HG03097 (cell line): Measurements from ENCODE around the gene AGXT2.

ENCODE experiments used
- ATAC-seq: cut with Tn5 transposase; IDR thresholded peaks from one replicate; pipeline ENCODE4 v1.9.1; 2021; ENCODE audit not compliant: unreplicated experiment, low FRiP score

AGXT2 gene, protein sequence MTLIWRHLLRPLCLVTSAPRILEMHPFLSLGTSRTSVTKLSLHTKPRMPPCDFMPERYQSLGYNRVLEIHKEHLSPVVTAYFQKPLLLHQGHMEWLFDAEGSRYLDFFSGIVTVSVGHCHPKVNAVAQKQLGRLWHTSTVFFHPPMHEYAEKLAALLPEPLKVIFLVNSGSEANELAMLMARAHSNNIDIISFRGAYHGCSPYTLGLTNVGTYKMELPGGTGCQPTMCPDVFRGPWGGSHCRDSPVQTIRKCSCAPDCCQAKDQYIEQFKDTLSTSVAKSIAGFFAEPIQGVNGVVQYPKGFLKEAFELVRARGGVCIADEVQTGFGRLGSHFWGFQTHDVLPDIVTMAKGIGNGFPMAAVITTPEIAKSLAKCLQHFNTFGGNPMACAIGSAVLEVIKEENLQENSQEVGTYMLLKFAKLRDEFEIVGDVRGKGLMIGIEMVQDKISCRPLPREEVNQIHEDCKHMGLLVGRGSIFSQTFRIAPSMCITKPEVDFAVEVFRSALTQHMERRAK

DNA sequence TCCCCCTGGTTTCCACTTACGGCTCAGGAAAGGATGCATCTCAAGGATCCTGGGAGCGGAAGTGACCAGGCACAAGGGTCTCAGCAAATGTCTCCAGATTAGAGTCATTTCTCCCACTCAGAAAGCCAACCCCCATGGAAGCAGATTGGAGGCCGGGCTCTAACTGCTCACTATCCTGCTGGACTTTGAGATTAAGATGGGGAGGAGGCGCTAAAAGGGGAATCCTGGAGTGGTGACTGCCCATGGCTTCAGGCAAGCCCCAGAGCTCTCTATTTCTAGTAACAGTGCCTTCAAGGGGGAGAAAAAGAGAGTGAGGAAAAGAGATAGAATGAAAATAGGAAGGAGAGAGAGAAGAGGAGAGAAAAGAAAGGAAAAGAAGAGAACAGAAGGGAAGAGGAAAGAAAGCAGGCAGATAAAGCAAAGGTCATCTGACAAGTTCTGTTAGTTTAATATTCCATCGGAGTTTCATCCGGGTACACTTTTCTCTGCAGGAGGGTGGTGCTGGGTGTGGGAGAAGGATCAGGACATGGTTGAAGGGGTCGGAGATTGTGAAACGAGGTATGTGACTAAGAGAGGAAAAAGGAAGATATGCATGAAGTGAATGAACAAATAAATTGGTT, at the start of gene AGXT2:
Gene AGXT2, minus strand, starts transcription at position 165 of the 620 bp plus-strand sequence. Its CDS starts 57 bp downstream, at position 108.
- no peak for ATAC-seq

DNA sequence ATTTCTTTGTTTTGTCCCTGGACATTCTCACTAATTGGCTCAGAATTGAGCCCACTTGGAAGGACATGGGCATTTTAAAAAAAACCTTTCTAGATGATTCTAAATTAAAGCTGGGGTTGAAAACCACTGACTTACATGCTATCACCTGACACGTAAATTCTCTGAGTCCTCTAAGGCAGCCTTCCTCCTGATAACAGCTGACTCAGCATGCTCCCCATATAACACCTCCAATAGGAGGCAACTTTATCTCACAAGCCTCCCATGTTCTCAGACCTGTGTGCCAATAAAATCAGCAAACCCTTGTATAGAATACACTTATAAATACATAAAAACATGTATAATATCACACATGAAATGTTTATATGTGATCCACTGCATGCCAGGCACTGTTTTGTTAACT, 49.2 kb upstream of the AGXT2 start:
- no peak for ATAC-seq

DNA sequence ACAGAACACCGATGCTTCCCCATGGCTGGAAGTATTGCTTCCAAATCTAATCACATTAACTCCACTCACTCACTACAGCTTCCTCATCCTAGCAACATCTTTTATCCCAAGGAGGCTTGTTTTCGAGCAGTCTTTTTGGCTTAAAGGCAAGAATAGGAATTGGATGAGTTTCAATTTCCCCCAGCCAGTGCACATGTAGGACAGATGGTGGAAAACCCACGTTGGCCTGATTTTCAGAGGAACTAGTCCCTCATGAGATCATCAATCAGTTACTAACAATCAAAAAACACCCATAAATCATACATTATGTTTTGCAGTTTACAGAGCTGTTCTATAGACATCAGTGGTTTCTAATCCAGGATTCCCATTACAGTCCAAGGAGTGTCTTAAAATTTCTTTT, 48.5 kb upstream of the AGXT2 start:
- ATAC-seq, result no peak

DNA sequence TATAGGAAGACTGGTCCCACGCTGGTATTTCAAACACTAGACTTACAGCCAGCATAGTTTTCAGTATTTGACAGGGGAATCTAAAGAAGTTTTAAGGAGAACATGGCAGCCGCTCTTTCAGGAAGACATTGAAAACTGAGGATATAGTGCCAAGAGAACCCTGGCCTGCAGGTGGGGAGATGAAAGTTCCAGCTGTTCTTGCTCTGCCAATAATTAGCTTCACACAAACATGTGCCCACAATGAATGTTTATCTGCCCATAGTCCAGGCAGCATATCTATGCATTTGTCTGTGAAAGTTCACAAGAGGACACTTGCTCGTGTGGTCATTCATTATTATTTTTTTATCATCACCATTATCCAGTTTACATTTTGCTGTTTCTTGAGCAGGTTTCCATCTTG, 47.6 kb upstream of the AGXT2 start:
- ATAC-seq, result no peak

DNA sequence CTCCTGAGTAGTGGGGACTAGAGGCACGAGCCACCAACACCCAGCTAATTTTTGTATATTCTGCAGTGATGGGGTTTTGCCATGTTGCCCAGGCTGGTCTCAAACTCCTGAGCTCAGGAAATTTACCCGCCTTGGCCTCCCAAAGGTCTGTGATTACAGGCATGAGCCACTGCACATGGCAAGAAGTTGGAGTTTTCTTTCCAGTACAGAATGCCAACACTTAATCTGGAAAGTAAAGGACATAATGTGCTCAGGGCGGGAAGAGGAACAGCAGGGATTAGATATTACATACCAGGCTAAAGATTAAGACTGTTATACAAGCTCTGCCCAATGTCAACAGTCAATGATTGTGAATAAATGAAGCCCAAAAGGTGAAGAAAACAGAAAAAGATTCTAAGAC, 47.2 kb upstream of the AGXT2 start:
- no peak for ATAC-seq

DNA sequence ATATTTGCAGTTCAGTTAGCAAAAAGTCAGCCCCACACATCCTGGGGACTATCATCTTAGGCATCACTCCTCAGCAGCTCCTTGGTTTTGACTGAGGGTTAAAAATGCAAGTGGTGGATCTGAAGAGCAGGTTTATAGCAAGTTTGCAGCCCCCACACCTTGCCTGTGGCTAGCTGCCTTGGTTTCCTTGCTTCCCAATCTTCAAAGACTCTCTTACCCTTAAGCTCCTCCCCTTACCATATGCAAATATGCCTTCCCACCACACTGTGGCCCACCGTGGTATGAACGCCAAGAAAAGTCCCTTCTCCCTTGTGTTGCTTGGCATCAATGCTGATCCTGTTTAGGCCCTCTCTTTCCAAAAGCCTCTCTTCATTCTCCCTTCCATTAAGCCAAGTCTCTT, 45.0 kb upstream of the AGXT2 start:
- ATAC-seq, result no peak

DNA sequence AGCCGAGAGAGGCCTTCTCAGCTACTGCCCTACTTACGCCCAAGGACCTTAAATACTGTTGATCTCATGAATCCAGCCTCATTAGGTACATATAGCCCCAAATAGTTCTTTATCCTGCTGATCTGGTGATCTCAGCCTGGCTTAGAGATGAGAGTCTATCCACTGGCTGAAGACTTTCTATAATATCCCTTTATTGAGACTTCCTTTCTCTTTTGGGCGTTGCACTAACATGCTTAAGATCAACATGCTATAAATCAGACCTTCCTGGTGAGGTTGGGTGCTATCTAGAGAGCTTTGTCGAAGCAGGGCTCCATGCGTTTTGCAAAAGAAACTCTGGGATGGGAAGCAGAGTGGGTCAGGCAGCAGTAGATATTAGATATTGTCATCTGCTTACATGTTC, 44.0 kb upstream of the AGXT2 start:
- no peak for ATAC-seq

DNA sequence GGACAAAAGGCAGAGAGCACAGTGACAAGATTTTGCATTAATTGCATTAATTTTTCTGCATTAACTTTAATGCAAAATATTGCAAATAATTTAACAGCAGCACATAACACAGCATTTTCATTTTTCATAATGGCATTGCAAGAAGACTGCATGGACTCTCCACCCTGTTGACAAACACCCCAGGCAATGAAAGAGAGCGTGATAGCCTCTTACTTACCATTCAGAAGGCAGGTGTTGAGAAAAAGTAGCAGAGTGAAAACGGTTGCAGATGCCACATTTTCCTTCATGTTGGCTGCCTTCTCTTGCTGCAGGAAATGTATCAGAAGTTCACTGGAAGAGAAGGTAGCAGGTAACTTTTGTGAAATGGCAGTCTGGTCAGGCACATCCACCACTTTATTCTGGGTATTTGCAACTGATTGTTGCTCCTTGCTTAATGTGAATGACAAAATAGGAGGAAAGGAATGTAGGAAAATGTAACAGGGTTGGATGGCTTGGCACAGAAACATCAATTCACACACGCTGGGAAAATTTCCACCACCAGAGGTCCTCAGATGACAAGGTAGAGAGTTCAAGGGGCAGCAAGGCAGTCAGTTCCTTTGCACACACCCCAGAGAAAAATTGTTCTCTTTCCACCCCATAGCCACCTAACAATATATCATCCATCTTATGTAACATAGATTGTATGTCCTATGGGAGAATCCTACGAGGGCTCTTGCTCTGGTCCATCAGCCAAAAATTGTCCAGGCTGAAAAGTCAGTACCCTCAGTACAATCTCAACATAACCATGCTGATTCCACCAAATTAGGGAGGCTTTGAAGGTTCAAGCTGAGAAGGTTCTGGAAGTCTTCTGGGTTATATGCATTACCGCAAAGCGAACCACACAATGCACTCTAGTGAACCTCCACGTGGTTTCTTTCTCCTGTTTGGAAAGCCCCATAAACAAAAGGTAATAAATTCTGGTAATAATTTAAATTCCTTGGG, 41.9 kb upstream of the AGXT2 start:
- ATAC-seq, result no peak

DNA sequence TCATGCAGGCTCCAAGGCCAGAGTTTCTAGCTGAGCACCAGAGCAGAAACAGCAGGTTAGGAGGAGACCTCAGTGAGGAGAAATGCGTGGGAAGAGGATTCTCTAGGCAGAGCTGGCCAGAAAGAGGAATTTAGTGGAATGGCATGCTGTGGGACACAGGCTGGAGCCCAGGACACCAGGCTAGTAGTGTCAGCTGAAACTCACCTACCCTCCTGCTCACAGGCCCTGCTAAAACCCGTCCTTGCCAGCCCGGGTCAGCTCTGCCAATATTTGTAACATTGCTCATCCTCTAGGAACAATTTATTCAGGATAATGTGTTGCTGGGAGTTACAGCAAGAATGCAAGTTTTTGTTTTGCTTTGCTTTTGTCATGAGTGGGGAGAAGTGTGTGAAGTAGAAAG, 40.2 kb upstream of the AGXT2 start:
- no peak for ATAC-seq

DNA sequence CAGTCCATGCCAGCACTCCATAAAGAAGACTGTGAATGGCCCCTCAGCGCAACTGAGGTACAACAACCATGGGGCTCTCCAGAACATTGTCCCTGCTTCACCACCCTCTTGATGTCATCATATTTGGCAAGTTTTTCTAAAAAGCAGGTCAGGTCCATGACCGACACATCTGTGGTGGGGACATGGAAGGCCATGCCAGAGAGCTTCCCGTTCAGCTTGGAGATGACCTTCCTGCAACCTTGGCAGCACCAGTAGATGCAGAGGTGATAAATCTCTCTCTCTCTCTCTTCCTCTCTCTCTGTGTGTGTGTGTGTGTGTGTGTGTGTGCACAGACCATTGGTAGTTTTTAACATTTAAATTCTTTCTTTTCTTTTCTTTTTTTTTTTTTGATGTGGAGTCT, 35.4 kb upstream of the AGXT2 start:
- no peak for ATAC-seq

DNA sequence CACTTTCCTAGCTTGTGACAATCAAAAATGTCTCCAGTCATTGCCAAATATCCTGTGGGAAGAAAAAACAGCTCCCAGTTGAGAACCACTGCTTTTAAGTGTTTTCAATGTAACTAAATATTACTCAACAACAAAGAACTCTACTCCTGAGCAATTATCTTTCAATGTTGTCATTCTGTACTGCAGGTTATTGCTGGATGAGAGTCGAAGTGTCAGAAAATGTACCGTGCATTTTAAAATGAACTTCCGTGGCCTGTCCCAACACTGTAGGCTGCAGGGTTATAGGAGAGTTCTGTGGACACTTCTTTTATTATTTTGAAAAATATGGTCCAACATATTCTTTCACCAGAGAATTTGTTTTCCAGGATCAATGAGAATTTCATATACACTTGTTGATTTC, 34.8 kb upstream of the AGXT2 start:
- no peak for ATAC-seq

DNA sequence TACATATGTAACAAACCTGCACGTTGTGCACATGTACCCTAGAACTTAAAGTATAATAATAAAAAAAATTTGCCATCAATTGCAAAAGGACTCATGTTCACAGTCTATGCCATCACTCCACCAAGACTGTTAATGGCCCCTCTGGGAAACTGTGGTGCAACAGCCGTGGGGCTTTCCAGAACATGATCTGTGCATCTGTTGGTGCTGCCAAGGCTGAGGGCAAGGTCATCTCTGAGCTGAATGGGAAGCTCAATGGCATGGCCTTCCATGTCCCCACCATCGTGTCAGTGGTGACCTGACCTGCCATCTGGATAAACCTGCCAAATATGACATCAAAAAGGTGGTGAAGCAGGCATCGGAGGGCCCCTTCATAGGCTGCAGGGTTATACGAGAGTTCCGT, 33.4 kb upstream of the AGXT2 start:
- ATAC-seq, result no peak

DNA sequence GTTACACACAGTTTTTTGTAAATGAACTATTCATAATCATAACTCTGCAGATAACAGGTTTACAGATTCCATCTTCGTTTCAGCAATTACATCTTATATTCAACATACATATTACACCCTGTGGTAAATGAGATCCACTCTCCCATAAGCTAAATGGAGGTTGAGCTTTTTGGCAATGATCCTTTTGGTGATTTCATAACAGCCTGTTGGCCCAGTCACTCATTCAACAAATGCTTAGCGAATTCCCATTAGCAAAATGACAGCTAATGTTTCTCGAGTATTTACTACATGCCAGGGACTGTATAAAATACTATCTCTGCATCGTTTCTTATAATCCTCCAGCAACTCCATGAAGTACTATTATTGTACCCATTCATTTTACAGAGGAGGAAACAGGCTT, 25.4 kb upstream of the AGXT2 start:
- no peak for ATAC-seq

DNA sequence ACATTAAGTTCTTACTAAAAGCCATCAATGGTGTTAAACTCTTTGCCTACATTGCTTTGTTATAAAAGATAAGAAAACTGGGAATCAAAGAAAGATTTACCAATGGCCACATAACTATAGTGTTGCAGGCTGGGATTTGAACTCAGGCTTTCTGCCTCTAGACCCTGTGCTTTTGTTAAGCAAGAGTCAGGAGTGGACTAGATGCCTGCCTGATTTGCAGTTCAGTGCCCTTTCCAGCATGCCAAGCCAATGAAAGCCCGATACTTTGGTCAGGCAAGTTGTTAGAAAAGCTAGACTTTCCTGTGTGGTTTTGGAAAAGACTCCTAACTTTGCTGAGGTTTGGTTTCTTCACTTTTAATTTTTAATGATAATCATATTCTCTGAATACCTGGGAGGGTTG, 21.4 kb upstream of the AGXT2 start:
- ATAC-seq, result no peak

DNA sequence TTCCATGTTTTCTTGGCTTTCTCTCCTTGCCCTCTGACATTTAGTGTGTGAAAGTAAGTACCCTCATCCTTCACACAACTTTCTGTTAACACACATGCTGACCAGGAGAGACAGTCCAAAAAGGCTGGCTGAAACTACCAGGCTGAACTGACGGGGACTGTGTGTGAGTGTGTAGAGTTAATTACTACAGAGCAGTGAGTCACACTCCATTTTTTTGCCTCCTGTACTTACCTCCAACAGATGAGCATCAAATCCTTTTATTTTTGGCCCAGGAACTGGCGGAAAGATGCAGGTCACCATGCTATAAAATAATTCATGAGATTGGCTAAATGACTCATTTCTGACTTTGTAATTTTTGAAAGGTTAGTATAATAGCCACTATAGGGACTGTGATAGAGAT, 20.2 kb upstream of the AGXT2 start:
- no peak for ATAC-seq

DNA sequence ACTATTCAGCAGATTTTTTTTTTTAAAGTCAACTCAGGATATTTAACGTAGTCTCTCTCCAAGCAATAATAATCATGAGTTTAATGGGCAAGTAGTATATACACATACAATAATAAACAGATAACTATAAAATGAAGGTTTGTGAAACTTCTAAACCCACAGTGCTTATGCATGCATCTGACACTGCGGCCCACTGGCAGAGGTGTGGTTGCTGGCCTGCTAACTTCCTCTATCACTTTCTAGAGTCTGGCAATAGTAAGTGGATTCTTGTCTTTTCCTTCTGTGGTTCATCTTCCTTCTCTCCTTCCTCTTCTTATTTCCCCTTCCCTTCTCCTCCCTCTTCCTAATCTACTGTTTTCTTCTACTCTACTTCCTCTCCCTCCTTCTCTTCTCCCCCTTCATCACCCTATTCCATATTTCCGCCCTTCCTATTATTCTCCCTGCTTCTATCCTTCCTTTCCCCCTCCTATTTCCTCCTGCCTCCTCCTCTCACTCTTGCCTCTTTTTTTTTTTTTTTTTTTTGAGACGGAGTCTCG, 18.6 kb upstream of the AGXT2 start:
- peak; percentile 62 for ATAC-seq

DNA sequence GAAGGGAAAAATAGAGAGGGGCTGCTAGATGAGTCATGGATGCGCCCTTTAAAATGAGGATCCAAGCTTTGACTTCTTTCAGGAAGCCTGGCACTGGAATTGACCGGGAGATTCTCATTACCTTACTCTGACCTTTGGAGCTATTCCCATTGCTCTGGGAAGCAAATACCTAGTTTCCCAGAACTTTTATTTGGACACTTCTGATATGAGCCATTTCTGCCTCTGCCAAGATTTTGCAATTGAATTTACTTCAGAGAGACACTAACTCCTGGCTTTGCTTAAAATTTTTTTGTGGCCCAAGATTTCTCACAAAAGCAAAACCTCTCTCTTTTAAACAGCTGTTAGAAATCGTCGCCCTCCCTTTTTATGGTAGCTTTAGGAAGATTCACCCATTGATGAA, 15.7 kb upstream of the AGXT2 start:
- ATAC-seq, result no peak

DNA sequence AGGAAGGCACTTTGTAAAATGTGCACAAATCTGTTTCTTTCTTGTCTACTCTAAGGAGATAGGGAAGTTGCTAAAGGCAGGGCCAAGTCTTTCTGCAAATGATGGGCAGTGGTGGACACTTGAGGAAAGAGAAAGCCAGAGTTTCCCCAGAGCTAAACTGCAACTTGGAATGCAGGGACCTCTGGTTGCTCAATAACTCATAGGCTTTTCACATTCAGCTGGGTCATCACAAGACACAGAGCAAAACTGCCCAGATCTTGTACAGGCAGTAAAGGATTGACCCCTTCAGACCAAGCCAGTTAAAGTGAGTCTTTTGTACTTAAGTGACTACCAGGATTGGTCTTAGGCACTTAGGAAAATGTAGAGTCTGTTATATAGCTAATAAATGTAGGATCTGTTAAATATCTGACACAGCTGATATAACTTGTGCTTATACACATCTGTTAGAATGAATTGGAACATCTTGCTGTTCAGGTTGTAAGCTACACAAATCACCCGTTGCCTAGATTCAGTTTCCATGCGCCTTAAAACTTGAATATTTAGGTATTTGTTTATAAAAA, 13.5 kb upstream of the AGXT2 start:
- ATAC-seq, result no peak

DNA sequence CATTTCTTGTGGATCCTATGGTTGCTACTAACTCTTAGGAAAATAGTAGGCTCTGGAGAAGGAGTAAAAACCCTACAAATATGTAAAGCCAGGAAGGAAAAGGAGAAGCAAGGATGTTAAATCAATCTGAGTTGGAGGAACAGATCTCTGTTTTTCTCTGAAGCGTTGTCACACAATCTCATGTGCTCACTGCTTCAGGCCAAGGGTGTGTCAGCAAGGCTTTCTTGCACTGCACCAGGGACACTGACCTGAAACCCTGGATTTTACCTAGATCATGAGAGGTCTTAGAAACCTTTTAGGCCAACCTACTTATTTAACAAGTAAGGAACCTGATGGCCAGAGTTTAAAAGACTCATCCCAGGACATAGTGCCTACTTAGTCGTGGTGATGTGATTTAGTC, 12.5 kb upstream of the AGXT2 start:
- ATAC-seq, result no peak

DNA sequence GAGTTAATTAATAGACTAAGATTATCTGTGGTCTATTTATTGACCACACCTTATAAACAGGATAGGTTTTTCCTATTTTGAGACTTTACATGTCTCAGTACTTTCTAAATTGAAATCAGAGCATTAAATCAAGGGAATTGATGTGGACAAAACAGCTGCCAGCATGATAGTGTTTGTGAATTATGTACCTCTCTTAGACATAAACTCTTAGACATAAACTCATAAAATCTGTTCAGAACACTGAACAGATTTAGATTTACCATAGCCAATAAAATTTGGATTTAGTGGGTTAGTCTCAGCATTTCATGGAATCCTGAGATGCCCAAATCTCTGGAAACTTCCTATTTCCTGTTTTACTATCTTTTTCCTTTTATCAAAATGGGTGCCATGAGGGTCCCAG, 11.5 kb upstream of the AGXT2 start:
- no peak for ATAC-seq
